ENCODE data around the gene TNPO3.

The TNPO3 gene

GRCh38 chr7:128963327-128963757 is 91.6 kb downstream of the TNPO3 start:
- no peak for TF ChIP-seq CTCF (IDR thresholded peaks at IDR 0.05; ENCODE audit: low read depth, low read length)
- TF ChIP-seq EZH2phosphoT487 (IDR thresholded peaks at IDR 0.05; ENCODE audit: low read depth) = no peak
- Histone ChIP-seq H3K9ac (ENCODE audit: low read length) (peak overlapping the region; percentile 55), H3K27ac (ENCODE audit: low read length) (peak overlapping the region; percentile 95), H3K27me3 (ENCODE audit: low read depth, low read length) (no peaks in the 10 kb centered on the region), H2AFZ (ENCODE audit: low read depth, low read length) (no peak overlapping the region), H4K20me1 (ENCODE audit: insufficient read depth, low read length) (no peaks in the 10 kb centered on the region), H3K36me3 (replicated peaks; ENCODE audit: low read depth, low read length) (peaks cover 42% of the 10 kb centered on the region), H3K4me2 (ENCODE audit: low read length) (peak overlapping the region; percentile 75), H3K9me3 (ENCODE audit: insufficient read depth, low read length) (no peaks in the 10 kb centered on the region), H3K4me1 (ENCODE audit: low read length) (peaks cover 19% of the 10 kb centered on the region), H3K79me2 (ENCODE audit: low read length) (peaks cover 11% of the 10 kb centered on the region), H3K4me3 (ENCODE audit: low read length) (peak overlapping the region; percentile 40)

- peaks cover 19% of the 10 kb centered on the region for H3K4me1 ChIP-seq (ENCODE audit: low read length)
- H3K27me3 ChIP-seq (ENCODE audit: low read depth, low read length) = no peaks in the 10 kb centered on the region
- peak overlapping the region; percentile 75 for H3K4me2 ChIP-seq (ENCODE audit: low read length)
- H3K9ac ChIP-seq (ENCODE audit: low read length) = peak overlapping the region; percentile 55
- H2AFZ ChIP-seq (ENCODE audit: low read depth, low read length) = no peak overlapping the region
- TF ChIP-seq EZH2phosphoT487 (IDR thresholded peaks at IDR 0.05; ENCODE audit: low read depth) = no peak
- no peak for TF ChIP-seq CTCF (IDR thresholded peaks at IDR 0.05; ENCODE audit: low read depth, low read length)
- peak overlapping the region; percentile 95 for H3K27ac ChIP-seq (ENCODE audit: low read length)
- H3K36me3 ChIP-seq (replicated peaks; ENCODE audit: low read depth, low read length) = peaks cover 43% of the 10 kb centered on the region
- H3K79me2 ChIP-seq (ENCODE audit: low read length) = peaks cover 11% of the 10 kb centered on the region
- H3K4me3 ChIP-seq (ENCODE audit: low read length) = peak overlapping the region; percentile 40
- H4K20me1 ChIP-seq (ENCODE audit: insufficient read depth, low read length) = no peaks in the 10 kb centered on the region
- no peaks in the 10 kb centered on the region for H3K9me3 ChIP-seq (ENCODE audit: insufficient read depth, low read length)
Observed at GRCh38 chr7:128962899-128963298, 92.0 kb downstream of the TNPO3 start.

- Histone ChIP-seq H3K36me3 (replicated peaks; ENCODE audit: low read depth, low read length) (peaks cover 51% of the 10 kb centered on the region), H3K27me3 (ENCODE audit: low read depth, low read length) (no peaks in the 10 kb centered on the region), H4K20me1 (ENCODE audit: insufficient read depth, low read length) (no peaks in the 10 kb centered on the region), H3K79me2 (ENCODE audit: low read length) (peaks cover 11% of the 10 kb centered on the region), H3K9ac (ENCODE audit: low read length) (no peak overlapping the region), H3K4me3 (ENCODE audit: low read length) (no peak overlapping the region), H3K4me2 (ENCODE audit: low read length) (no peak overlapping the region), H3K9me3 (ENCODE audit: insufficient read depth, low read length) (no peaks in the 10 kb centered on the region), H2AFZ (ENCODE audit: low read depth, low read length) (no peak overlapping the region), H3K4me1 (ENCODE audit: low read length) (peaks cover 22% of the 10 kb centered on the region), H3K27ac (ENCODE audit: low read length) (no peak overlapping the region)
- TF ChIP-seq CTCF (IDR thresholded peaks at IDR 0.05; ENCODE audit: low read depth, low read length) (no peak), EZH2phosphoT487 (IDR thresholded peaks at IDR 0.05; ENCODE audit: low read depth) (no peak)
Observed at GRCh38 chr7:128961030-128961659, 93.8 kb downstream of the TNPO3 start.

GRCh38 chr7:128959296-128959695 is 95.6 kb downstream of the TNPO3 start:
- Histone ChIP-seq H3K9ac (ENCODE audit: low read length) (no peak overlapping the region), H3K36me3 (replicated peaks; ENCODE audit: low read depth, low read length) (peaks cover 48% of the 10 kb centered on the region), H2AFZ (ENCODE audit: low read depth, low read length) (no peak overlapping the region), H3K79me2 (ENCODE audit: low read length) (peaks cover 11% of the 10 kb centered on the region), H3K4me1 (ENCODE audit: low read length) (peaks cover 40% of the 10 kb centered on the region), H3K27ac (ENCODE audit: low read length) (no peak overlapping the region), H4K20me1 (ENCODE audit: insufficient read depth, low read length) (no peaks in the 10 kb centered on the region), H3K4me2 (ENCODE audit: low read length) (no peak overlapping the region), H3K9me3 (ENCODE audit: insufficient read depth, low read length) (no peaks in the 10 kb centered on the region), H3K27me3 (ENCODE audit: low read depth, low read length) (no peaks in the 10 kb centered on the region), H3K4me3 (ENCODE audit: low read length) (no peak overlapping the region)
- TF ChIP-seq CTCF (IDR thresholded peaks at IDR 0.05; ENCODE audit: low read depth, low read length) = no peak
- no peak for TF ChIP-seq EZH2phosphoT487 (IDR thresholded peaks at IDR 0.05; ENCODE audit: low read depth)

All from OCI-LY3 (cell line).